ENCODE data around the gene EPHA8.

The EPHA8 gene

DNA sequence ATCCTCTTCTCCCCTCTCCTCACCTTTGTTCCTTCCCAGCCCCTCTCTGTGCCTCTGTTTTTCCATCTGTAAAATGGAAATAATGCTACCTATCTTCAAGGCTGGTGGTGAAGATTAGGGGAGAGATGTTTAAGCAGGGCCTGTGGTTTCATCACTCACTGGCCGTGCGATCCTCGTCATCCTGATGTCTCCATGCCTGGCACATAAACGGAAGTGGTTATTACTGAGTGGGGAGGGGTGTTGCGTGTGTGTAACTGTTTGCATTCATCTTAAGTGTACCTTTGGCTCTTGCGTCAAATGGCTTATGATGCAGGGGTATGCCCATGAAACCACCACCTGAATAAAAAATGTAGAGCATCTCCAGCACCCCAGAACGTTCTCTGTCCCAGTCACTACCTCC is 56.0 kb downstream of the EPHA8 start:
- no peak for DNase-seq (ENCODE audit: low read depth)

DNA sequence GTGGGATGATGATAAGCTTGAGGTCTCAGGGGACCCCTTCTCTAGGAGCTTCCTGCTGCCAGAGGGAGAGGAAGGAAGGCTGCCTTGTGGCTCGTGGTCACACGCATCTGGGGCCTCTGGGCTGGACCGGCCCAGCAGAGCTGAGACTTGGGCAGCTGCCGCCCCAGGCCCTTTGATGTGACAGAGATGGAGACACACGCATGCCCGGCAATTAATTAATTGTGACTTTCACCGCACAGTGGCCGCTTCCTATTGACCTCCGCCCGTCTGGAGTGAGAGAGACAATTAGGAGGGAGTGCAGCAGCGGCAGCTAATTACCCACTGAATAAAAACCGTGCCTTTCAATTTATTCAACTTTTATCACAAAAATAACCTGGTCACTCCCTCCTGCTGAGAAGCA is 56.5 kb downstream of the EPHA8 start:
- no peak for DNase-seq (ENCODE audit: low read depth)

DNA sequence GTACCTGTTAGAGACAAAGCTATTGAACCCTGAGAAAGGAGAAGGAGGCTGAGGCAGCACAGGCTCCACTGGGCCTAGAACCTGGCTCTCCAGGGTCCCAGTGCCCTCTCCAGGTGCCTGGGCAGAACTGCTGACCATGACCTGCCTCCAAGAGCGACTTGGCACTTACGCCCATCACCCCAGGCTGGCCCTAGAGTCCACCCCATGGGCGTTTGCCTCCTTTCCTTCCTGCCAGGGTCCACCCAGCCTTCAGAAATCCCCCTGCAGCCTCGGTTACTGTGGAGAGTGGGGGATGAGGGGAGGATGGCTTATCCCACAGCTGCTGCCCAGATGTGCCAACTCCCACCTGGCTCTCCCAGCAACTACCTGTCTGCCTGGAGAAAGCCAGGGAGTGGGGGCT is 58.5 kb downstream of the EPHA8 start:
- DNase-seq (ENCODE audit: low read depth), result no peak

DNA sequence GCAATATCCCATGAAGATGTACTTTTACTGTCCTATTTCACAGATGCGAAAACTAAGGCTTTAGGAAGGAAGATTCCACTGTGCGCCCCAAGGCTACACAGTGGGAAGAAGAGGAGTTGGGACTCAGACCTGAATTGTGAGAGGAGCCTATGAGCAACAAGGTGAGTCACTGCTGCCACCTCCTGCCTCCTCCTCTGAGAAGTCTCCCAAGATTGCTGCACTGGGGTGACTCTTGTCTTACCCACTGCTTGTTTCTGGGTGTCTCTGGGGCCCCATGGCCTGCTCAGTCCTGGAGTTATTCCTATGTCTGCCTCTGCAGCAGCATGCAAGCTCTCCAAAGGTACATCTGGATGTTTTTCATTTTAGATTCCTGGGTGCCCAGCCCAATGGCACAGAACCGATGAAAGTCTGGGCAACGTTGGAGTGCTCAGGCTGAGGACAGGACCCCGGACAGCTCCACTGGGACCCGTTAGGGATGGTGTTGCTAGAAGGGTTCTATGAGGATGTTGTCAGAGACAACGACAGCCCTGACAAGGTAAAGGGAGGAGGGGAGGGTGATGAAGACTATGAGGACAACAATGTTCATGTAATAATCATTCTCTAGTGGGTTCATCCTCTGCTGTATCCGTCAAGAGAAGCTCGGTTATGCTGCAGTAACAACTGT is 62.1 kb downstream of the EPHA8 start:
- no peak for DNase-seq (ENCODE audit: low read depth)

DNA sequence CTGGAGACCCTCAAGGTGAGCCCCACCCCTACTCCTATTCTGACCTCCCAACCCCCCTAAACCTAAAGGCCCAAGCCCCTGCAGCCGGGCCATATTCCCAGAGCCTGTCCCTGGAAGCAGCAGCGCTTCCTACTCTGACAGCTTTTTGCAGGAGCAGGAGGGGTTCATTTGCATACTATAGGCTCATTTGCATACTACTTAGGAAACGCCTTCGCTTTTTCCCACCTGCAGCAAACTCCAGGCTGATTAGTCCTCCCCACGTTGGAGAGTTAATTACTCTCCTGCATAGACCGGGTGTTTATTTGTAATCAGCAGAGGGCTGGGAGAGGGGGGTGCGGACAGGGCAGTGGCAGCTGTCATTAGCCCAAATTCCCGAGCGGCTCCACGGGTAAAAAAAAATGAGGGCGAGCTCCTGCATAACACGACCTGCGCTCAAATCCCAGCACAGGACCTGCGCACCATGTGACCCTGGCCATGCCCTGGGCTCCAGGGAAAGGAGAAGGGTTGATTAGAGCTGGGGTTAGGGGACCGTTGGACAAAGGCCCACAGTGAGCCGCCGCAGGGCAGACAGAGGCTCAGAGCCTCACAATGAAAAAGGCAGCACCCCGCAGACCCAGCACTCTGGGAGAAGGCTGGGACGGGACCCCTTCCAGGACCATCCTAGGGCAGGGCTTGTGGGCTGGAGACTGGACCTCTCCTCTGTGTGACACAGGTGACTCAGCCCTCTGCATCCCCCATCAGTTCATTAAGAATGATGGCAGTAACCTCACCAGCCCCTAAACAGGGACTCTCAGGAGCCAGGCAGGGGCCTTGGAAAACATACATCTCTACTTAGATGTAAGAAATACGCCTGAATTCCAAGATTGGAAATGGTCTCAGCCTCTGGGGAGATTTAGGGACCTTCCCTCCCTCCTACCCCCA is 63.2 kb downstream of the EPHA8 start:
- DNase-seq (ENCODE audit: low read depth), result no peak

DNA sequence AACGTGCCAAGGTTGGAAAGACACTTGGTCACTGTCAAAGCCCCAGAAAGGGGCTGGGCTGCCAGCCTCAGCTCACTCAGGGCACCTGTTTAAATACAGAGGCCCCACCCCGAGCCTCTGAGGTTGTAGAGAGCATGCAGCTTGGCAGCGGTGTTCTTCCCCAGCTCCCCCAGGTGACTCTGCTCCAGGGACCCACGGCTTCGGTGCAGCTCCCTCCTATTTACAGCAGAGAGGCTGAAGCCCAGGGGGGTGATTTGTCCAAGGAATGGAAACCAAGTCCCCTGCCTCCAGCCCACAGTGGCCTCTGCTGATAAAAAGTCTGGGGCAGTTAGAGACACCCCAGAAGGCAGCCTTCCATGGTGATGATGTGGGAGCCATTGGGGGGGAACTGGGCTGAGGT is 64.0 kb downstream of the EPHA8 start:
- DNase-seq (ENCODE audit: low read depth), result no peak

DNA sequence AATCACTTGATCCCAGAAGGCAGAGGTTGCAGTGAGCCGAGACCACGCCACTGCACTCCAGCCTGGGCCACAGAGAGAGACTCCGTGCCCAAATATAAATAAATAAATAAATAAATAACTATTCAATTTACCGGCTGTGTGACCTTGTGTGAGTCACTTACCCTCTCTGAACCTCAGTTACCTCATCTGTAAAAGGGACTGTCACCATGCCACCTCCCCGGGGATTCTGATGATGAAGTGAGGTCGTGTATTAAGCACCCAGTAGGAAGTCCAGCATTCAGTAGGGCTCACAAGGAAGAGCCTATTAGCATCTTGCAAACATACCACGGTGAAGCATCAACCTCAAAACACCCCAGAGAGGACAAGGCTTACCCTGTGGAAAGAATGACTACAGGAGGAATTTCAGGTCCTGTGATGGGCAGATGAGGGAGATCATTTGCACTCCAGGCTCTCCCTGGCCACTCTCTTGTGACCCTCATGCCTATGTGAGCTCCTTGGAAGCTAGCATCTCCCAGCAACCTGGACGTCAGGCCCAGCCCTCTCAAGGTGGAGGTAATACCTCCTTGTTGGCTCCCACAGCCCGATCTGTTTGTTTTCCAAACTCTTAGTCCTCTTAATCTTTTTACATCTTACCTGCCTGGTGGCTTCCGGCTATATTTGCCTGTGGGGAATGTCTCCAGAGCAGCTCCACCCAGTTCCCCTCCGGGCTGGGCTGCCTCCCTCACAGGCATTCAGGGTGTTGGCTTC is 65.6 kb downstream of the EPHA8 start:
- no peak for DNase-seq (ENCODE audit: low read depth)

DNA sequence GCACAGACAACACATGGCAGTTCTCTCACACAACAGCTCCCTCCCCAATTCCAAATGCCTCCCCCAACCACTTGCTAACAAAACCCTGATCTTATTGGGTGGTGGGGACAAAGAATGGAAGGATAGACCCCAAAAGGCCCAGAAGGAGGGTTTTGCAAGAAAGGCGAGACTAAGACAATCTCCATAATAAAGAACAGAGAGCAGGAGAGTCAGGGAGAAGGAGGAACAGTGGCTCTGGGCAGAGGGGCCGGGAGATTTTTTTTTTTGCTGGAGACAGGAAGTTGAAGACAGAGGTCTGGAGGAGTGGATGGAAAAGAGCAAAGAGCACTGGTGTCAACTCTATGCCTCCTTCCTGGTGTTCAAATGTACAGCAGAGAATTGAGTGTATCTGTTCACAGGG is 66.6 kb downstream of the EPHA8 start:
- DNase-seq (ENCODE audit: low read depth), result no peak

DNA sequence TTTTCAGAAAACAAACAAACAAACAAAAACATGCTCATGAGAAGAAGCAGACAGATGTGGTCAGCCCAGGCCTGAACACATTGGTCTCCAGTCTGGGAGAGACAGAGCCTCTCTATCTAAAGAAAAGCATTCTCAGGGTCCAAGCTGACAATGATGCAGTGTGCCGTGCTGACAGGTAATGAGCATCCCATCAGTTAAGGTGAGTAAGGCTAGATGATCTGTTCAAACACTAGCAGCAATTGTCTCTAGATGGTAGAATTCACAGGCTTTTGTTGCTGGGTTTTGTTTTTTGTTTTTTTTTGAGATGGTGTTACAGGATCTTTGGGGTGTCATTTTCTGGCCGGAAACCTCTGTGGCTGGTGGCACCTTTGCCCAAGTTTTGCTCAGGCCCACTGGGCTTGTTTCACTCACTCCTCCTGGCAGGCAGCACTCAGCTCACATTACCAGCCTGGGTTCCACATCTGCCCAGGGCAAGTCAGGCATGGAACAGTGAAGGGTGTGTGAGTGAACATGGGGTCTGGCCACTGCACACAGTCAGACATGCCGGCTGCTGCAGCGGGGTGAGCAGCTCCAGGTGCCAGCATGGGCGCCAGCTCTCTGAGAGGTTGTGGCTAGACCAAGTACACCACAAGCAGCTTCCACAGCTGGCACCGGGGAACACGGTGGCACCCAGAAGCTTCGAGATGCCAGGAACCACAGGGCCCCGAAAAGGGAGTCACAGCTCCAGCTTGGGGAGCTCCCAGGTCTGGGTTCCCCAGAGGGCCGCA is 70.6 kb downstream of the EPHA8 start:
- DNase-seq (ENCODE audit: low read depth), result no peak

DNA sequence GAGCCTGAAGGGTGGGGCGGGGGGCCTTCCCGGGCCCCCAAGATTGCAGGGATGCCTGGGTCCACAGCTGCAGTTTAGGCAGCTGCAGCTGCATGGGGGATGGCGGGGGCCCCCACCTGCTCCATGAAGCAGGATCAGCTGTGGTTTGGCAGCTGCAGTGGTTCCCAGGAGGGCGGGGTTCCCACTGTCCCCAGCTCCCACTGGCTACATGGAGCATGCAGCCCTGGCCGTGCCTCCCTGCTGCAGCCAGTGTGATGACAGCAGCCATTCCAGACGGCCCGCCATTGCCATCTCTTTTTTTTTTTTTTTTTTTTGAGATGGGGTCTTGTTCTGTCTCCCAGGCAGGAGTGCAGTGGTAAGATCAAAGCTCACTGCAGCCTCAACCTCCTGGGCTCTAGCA is 72.1 kb downstream of the EPHA8 start:
- no peak for DNase-seq (ENCODE audit: low read depth)

DNA sequence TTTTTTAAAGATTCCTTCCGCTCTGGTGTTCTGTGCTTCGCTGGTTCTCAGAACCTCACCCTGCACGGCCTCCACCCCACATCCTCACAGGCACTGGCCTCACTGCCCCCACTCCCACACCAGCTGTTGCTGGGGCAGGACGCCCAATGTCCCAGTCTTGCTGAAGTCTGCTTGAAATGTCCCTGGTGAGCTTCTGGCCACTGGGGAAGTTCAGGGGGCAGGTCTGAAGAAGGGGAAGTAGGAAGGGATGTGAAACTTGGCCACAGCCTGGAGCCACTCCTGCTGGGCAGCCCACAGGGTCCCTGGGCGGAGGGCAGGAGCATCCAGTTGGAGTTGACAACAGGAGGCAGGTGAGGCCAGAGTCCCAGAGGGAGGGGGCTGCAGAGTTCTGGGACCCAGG is 73.1 kb downstream of the EPHA8 start, which contains the start of gene C1QA:
Gene C1QA (plus strand): TSS at position 276 of the 400 bp plus-strand sequence. CDS start 989 bp downstream, outside the sequence.
- DNase-seq (ENCODE audit: low read depth), result no peak

DNA sequence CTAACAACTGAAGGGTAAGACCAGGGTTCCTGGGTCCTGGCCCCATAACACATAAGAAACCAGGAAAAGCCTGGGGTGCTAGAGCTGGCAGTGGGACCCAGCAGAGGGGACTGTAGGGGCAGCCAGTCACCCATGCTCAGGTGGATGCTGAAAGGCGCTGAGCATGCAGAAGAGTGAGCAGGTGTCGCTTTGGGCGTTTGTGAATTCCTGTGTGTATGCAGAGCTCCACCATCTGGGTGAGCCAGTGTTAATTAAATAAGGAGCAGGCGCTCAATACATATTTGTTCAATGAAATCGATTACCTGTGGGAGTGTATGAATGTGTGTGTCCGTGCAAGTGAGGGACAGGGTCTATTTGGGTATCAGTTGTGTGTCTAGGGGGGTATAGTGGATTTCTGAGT is 73.6 kb downstream of the EPHA8 start:
- DNase-seq (ENCODE audit: low read depth), result no peak

DNA sequence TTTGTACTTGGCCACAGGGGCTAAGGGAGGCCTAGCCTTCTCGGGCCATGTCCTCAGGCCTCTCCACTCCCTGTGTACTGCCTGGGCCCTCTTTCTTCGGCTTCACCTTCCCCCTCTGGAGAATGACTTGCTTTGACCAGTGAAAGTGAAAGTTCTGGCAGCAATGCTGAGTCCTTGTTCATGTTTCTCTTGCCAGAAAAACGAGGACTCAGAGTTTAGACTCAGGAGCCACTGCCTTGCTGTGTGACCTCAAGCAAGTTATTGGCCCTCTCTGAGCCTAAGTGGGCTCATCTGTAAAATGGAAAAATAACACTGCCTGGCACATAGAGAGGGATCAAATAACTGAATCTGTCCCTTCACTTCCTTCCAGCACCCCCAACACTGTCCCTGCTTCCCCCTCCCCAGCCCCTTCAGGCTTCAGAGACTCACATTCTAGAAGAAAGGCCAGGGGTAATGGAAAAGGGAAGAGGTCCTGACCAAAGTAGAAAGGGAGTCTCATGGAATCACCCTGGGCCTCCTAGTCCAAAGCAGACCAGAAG is 74.7 kb downstream of the EPHA8 start:
- no peak for DNase-seq (ENCODE audit: low read depth)

DNA sequence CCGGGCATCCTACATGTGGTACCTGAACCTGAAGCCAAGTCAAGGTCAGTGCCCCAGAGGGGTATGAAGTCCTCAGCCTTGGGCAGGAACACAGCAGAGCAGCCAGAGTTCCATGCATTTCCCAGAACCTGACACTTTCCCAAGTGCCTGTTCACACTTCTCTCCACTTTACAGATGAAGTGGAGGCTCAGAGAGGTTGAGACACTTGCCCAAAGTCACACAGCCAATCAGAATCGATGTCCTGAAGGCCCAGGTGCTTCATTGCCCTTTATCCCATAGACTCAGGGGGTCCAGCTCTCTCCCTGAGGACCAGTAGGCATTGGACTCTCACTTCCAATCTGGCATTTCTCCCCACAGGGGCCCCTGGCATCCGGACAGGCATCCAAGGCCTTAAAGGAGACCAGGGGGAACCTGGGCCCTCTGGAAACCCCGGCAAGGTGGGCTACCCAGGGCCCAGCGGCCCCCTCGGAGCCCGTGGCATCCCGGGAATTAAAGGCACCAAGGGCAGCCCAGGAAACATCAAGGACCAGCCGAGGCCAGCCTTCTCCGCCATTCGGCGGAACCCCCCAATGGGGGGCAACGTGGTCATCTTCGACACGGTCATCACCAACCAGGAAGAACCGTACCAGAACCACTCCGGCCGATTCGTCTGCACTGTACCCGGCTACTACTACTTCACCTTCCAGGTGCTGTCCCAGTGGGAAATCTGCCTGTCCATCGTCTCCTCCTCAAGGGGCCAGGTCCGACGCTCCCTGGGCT is 75.4 kb downstream of the EPHA8 start:
- DNase-seq (ENCODE audit: low read depth), result no peak

DNA sequence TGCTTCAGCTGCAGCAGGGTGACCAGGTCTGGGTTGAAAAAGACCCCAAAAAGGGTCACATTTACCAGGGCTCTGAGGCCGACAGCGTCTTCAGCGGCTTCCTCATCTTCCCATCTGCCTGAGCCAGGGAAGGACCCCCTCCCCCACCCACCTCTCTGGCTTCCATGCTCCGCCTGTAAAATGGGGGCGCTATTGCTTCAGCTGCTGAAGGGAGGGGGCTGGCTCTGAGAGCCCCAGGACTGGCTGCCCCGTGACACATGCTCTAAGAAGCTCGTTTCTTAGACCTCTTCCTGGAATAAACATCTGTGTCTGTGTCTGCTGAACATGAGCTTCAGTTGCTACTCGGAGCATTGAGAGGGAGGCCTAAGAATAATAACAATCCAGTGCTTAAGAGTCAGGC is 76.0 kb downstream of the EPHA8 start:
- peak; percentile 9 for DNase-seq (ENCODE audit: low read depth)

DNA sequence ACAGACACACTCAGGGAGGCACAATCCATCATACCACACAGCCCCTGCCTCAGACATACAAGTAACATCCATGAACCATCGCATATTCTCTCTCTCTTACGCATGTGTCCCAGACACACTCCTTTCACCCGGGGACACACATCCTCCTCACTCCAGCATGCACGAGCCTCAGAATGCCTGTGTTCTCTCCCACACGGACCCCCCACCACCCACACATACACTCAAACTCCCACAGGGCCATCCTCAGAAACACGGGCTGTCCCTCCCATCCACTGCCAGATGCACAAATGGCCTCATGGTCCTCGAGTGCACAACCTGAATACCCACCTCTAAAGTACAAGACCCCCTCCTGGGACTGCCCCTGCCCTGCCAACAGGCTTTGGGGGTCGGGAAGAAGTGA is 78.0 kb downstream of the EPHA8 start:
- DNase-seq (ENCODE audit: low read depth), result no peak

DNA sequence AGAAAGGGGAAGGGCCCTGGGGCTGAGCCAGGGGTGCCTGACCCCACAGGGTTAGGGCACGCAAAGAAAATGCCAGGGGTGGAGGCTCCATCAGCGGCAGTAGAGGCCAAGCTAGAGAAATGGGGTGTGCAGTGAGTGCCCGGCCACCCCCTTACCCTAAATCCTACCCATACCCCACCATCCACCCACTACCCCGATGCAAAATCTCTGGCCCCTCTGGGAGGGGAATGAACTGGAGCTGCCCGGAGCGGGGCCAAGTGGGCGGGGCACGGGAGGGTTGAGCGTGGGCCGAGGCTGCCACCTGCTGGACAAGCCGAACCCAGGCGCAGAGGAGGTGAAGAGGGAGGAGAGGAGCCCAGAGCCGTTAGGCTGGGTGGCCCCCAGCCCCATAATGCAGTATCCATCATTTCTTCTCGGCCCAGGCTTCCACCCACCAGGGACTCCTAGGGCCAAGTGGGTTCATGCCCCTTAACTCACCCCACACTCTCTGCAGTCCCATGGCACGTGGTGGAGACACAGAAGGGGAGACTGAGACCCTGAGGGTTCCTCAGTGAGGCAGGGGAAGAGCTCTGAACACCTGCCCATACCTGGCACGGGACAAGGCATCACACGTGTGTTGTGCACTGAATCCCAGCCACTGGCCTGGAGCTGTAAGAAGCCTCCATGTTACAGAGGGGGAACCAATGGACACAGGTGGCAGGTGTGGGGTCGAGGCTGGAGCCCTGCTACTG is 78.8 kb downstream of the EPHA8 start:
- peak; percentile 17 for DNase-seq (ENCODE audit: low read depth)

DNA sequence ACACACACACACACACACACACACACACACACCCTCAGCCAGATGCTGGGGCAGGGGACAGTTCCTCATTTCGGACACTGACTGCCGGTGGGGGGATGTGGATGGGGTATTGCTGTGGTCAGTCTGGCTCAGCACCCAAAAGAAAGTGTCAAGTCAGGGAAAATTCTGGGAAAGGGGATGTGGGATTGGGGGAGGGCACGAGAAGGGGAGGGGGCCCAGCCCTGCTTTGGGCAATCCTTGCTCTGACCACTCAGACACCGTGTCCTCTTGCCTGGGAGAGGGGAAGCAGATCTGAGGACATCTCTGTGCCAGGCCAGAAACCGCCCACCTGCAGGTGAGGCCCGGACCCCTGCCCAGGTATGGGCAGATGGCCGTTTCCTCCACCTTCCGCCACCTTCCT is 80.1 kb downstream of the EPHA8 start, which contains the start of gene C1QC:
Gene C1QC (plus strand): TSS at position 253 of the 400 bp plus-strand sequence. CDS start 391 bp downstream, outside the sequence.
- DNase-seq (ENCODE audit: low read depth), result no peak

DNA sequence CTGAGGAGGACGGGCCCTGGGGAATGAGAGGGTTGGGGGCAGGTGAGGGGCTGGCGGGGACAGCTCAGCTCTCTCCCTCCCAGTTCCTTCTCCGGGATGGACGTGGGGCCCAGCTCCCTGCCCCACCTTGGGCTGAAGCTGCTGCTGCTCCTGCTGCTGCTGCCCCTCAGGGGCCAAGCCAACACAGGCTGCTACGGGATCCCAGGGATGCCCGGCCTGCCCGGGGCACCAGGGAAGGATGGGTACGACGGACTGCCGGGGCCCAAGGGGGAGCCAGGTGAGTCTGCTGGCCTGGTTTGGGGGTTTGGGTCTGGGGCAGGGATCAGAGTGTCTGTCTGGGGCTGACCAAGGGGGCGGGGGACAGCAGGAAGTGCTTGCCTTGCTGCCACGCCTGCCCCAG is 80.6 kb downstream of the EPHA8 start:
- DNase-seq (ENCODE audit: low read depth), result no peak

DNA sequence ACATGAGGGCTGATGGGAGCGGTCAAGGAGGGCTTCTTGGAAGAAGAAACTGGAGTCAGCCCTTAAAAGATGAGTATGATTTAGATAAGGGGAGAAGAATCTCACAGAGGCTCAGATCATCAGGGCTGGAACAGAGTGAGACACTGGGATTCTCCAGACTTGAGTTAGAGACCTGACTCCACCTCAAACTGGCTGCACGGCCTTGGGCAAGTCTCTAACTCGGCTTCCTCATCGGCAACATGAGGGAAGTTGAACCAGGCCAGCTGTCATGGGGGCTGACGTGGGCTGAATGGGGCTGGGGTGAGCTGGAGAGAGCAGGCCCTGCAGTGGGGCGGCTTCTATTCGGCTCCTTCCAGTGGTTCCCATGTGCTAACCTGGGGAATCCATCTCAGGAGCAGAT is 82.6 kb downstream of the EPHA8 start:
- DNase-seq (ENCODE audit: low read depth), result no peak
